Lower lobe of right lung (tissue), 2 donors: ENCODE data around the gene KRT35. TPM values are rescaled to one million over a fixed set of nuclear protein-coding genes. Genes with fewer than 3 reads are reported as not detected.

Source experiments
- ATAC-seq, 2 donors: fragments of 200-7000 bp; cut with Tn5 transposase; one replicate each; pipeline ENCODE4 v1.9.1; 2020 to 2022; ENCODE audit warnings: mild to moderate bottlenecking in 2 of 2, moderate library complexity in 2 of 2
- DNase-seq: peaks from one replicate; pipeline ENCODE4 v3.0.0-alpha.2; 2020
- H3K27ac ChIP-seq: fragments of 200-600 bp; one replicate; pipeline ENCODE4 v1.8.0; 2022
- H3K27me3 ChIP-seq: fragments of 200-600 bp; one replicate; pipeline ENCODE4 v1.8.0; 2022; ENCODE audit warnings: low read depth
- H3K36me3 ChIP-seq: fragments of 200-600 bp; one replicate; pipeline ENCODE4 v1.8.0; 2022; ENCODE audit warnings: mild to moderate bottlenecking
- H3K4me1 ChIP-seq: fragments of 200-600 bp; one replicate; pipeline ENCODE4 v1.8.0; 2022
- H3K4me3 ChIP-seq: fragments of 200-600 bp; one replicate; pipeline ENCODE4 v1.8.0; 2022; ENCODE audit warnings: mild to moderate bottlenecking
- H3K9me3 ChIP-seq: fragments of 200-600 bp; one replicate; pipeline ENCODE4 v1.8.0; 2022
- intact Hi-C: fragments of 100-400 bp; cut with DNase I; formaldehyde crosslinking; loops from one replicate; pipeline ENCODE4 v1.11.0; 2022
- total RNA-seq: library from RNA; stranded (reverse); fragmentation: NEBNext Ultra II Directional; extraction: Animal tissue kit (Norgen Biotek cat#: 25700); gene quantifications from one replicate; pipeline ENCODE4 v1.2.1, GENCODE V29; 2021
- TF ChIP-seq, protein P1 (sequence below): fragments of 200-600 bp; IDR thresholded peaks from one replicate; pipeline ENCODE4 v1.8.0; 2022; ENCODE audit warnings: antibody characterized with exemption, mild to moderate bottlenecking
- donor health status: DM: no; HTN: yes; CAD: no; lungs with severe emphysema.

The KRT35 gene
- total RNA-seq, 1 donor from 2014 or later = not detected

DNA sequence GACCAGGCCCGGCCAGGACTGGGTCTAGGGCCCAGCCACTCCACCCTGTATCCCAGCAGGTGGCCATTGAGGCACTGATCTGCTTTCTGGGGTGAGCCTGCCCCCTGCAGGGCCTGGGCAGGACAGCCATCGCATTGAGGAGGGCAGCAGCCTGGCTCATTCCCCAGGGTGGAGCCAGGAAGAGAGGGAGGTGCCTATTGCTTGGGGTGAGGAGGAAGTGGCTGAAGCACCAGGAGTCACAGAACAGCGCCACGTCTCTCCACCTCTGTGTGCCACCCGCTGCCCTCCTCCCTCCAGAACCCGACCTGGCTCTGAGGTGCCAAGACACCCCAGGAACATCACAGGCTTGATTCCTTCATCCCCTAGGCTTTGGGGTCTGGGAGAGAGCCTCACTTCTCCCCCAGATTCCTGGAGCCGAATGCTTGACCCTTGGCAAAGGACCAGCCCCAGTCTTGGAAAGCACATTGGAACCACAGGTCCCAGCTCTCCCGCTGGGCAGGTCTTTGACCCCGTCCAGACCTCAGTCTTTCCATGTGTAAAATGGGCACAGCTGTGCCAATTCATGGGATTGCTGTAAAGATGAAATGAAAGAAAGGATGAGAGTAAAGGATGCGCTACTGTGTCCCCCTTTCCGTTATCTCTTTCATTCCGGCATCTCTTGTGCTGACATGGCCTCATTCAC is 16.0 kb upstream of the KRT35 start:
- intact Hi-C loops = no loop called here
- TF ChIP-seq, protein P1, sequence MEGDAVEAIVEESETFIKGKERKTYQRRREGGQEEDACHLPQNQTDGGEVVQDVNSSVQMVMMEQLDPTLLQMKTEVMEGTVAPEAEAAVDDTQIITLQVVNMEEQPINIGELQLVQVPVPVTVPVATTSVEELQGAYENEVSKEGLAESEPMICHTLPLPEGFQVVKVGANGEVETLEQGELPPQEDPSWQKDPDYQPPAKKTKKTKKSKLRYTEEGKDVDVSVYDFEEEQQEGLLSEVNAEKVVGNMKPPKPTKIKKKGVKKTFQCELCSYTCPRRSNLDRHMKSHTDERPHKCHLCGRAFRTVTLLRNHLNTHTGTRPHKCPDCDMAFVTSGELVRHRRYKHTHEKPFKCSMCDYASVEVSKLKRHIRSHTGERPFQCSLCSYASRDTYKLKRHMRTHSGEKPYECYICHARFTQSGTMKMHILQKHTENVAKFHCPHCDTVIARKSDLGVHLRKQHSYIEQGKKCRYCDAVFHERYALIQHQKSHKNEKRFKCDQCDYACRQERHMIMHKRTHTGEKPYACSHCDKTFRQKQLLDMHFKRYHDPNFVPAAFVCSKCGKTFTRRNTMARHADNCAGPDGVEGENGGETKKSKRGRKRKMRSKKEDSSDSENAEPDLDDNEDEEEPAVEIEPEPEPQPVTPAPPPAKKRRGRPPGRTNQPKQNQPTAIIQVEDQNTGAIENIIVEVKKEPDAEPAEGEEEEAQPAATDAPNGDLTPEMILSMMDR = peak; percentile 79
- peak overlapping the region; percentile 67 for H3K27ac ChIP-seq
- peak; percentile 90 for DNase-seq
- H3K4me1 ChIP-seq = peaks cover 20% of the 10 kb centered on the region
- ATAC-seq = peak; percentile 96 to 97
- no peaks in the 10 kb centered on the region for H3K36me3 ChIP-seq
- H3K4me3 ChIP-seq = peak overlapping the region; percentile 25
- H3K9me3 ChIP-seq = no peaks in the 10 kb centered on the region
- no peaks in the 10 kb centered on the region for H3K27me3 ChIP-seq

DNA sequence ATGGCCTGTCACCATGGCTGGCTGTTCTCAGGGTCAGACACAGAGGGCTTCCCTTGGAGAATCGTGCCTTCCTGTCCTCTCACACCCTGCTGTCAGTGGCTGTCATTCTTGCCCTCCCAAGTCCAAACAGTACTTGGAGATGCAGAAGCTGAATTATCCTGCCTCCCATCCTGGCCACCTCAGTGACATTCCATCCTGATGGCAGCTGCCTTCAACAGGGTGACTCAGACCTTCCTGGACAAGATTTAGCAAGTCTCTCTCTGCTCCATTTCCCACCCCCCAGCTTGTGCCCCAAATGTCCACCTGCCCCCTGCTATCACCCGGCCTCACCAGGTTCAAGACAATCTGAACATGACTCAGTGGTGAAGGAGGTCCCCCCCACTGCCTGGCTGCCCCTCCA is 13.6 kb upstream of the KRT35 start:
- DNase-seq = peak; percentile 8
- TF ChIP-seq, protein P1 = no peak
- H3K27ac ChIP-seq = no peak overlapping the region

DNA sequence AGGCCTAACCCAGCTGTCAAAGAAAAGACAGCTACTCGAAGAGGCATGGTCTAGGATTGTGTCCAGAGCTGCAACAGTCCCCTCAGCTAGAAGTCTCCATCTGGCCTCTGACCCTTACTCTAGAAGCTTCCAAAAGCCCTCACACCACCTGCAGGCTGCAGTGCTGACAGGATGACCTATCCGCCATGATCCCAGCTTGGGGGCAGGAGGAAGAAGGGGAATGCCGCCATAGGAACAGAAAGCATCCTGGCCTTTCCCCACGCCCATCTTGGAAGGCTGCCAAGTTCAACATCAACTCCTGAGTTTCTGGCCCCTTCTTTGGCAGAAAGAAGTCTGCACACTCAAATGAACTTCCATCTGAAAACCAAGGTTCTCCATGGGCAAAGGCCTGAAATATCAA is 11.8 kb upstream of the KRT35 start:
- DNase-seq (no peak), ATAC-seq (no peak)
- H3K4me1 ChIP-seq = peaks cover 14% of the 10 kb centered on the region
- H3K4me3 ChIP-seq = no peak overlapping the region
- no peaks in the 10 kb centered on the region for H3K27me3 ChIP-seq
- no peaks in the 10 kb centered on the region for H3K9me3 ChIP-seq
- TF ChIP-seq, protein P1 = no peak
- intact Hi-C loops = no loop called here
- peak overlapping the region; percentile 13 for H3K27ac ChIP-seq
- H3K36me3 ChIP-seq = no peaks in the 10 kb centered on the region

More for the DNA sequence above, 13.6 kb upstream of the KRT35 start:
- Histone ChIP-seq H3K27me3 (no peaks in the 10 kb centered on the region), H3K36me3 (no peaks in the 10 kb centered on the region), H3K9me3 (no peaks in the 10 kb centered on the region), H3K4me3 (no peak overlapping the region), H3K4me1 (peaks cover 20% of the 10 kb centered on the region)
- ATAC-seq = no peak
- intact Hi-C loops = no loop called here

DNA sequence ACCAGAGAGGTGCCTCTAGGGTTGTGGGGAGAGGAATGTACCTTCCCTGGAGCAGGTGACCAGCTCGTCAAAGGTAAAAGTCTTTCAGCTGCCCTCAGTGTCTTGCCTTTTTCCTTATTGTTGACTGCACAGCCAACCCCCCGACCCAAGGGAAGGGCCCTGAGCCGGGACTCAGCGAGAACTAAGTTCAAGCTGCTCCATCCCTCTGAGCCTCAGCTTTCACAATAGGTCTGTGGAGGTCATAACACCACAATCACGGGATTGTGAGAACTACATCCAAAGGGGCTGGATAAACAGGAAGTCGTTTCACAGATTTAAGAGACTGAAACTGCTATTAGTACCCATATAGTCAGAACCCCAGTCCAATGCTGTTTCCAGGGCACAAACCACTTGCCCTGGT is 11.4 kb upstream of the KRT35 start:
- DNase-seq (no peak), ATAC-seq (peak in 1 of 2 donors; percentile 20)
- Histone ChIP-seq H3K27me3 (no peaks in the 10 kb centered on the region), H3K9me3 (no peaks in the 10 kb centered on the region), H3K27ac (peak overlapping the region; percentile 13), H3K4me3 (no peak overlapping the region), H3K36me3 (no peaks in the 10 kb centered on the region), H3K4me1 (peaks cover 10% of the 10 kb centered on the region)
- TF ChIP-seq, protein P1 = no peak
- intact Hi-C loops = no loop called here

DNA sequence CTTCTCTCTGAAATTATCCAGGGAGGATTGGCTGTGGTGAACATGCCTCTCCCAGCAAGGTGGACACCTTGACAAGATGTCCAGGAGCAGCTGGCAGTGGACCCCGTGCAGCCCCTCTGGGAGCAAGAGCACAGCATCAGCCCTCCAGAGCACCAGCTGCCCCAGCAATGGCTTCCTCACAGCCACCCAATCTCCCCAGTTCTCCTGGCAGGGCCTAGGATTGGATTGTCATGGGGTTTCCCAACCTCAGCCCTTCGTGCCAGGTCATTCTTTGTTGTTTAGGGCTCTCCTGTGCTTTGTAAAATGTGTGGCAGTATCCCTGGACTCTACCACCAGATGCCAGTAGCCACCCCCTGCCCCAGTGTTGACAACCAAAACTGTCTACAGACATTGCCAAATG is 10.5 kb upstream of the KRT35 start:
- H3K9me3 ChIP-seq = no peaks in the 10 kb centered on the region
- no peak overlapping the region for H3K27ac ChIP-seq
- ATAC-seq = no peak
- no peak overlapping the region for H3K4me3 ChIP-seq
- DNase-seq = no peak
- H3K27me3 ChIP-seq = no peaks in the 10 kb centered on the region
- TF ChIP-seq, protein P1 = no peak
- H3K36me3 ChIP-seq = no peaks in the 10 kb centered on the region
- intact Hi-C loops = no loop called here
- H3K4me1 ChIP-seq = peaks cover 10% of the 10 kb centered on the region
